NCI-H345 treated with DMSO at 0.1 percent for 48 hours (cell line): Measurements from ENCODE around the gene APEX2.
"Not testable (repeated sequence)": the region's sequence is repeated elsewhere in the genome, so short reads cannot be mapped to it uniquely, and the experiment has no call there.

Experiments used
- DNase-seq: peaks from one replicate; lab custom pipeline; 2025; ENCODE audit not compliant: unreplicated experiment; lab: John Stamatoyannopoulos, UW

Gene APEX2

DNA sequence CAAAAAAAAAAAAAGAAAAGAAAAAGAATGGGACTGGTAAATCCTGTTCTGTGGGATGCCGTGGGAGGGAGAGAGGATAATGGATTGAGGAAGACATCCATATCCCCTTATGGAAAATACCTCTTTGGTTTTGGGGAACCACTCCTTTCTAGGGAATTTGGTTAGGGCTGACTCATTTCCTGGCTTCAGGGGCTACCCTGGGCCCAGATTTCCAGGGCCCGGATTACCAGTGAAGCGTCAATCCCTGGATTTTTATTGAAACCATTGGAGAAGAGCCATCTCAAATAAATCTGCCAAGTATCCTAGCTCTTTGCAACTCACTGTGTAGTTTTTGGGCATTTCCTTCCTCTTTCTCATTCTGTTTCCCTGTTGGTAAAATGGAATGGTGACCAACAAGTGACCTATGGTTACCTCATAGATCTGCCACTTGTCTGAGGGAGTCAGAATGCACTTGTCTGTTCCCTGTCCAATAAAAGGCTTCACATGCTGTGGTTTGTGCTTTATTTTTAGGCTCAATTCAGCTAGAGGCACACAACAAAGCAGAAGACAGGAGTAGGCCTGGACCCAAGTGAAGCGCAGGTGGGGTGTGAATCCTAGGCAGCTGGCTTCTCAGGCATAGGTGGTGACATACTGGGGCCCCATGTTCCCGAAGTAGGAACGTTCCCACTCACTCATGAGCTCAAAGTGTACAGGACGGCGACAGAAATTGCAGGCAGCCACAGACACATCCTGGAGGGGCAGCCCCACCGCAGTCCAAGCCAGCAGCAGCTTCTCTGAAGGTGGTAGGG is 8.6 kb downstream of the APEX2 start:
- no peak for DNase-seq

GRCh38 chrX:55011294-55011693 is 11.1 kb downstream of the APEX2 start:
- no peak for DNase-seq

DNA sequence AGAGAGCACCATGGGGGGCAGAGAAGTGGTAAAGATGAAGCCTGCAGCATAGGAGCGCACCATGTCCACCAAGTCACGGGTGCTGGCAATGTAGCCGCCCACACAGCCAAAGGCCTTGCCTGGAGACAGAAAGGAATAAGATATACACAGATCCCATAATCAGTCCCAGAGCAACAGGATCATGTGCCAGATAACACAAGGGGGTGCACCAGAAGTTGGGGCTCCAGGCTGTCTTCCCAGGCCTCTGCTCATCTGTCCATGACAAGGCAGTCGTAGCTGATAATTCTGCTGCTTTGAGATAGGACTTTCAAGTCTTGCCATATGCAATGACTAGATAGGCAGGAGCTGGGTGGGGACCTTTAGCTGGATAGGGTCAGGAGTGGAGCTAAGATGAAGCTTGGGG is 14.7 kb downstream of the APEX2 start:
- no peak for DNase-seq

DNA sequence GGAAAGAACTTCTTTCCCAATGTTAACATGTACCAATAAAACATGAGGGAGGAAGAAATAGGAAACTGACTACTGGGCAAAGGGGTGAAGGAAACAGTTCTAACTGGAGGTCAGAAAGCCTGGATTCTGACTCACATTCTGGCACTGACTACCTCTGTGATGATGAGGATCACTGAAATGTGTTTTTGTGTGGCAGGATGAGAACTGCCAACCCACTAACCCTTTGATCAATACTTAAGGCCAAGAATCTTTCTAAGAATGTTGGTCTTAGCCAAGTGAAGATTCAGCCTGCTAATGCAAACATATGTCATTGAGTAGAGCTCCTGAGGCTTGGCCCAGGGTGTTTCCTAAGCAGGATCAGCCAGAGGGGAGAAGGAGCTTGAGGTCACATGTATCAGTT is 26.0 kb downstream of the APEX2 start:
- no peak for DNase-seq

DNA sequence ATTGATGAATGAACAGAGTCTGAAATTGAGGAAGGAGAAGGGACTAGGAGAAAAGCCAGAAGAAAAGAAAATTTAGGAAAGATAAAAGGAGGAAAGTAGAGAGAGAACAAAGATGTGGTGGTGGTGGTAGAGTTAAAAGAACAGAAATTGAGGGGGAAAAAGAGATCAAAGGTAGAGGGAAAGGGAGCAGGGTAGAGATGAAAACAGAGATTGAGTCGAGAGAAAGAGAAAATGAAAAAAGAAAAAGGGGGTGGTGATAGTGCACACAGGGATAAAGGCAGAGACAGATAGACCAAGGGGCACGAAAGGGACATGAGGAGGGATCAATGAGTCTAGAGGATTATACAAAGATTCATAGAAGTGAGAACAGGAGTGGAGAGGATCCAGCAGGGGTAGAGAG is 26.7 kb downstream of the APEX2 start:
- no peak for DNase-seq

DNA sequence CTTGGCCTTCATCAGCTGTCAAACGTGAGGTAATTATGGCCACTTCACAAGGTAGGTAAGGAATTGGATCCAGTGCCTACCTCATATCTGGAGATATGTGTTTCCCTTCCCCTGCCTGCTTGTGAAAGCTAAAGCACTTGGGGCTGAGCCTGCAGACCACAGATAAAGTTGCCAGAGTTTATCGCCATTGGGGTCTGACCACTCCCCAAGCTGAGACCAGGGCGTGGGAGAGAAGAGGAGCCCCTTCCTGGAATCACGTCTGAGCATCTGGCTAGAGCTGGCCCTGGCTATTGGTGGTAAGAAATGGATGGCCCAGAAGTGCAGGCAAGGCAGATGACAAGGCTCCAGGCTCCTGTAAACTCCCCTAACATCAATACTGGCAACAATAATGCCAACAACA is 27.9 kb downstream of the APEX2 start:
- no peak for DNase-seq

DNA sequence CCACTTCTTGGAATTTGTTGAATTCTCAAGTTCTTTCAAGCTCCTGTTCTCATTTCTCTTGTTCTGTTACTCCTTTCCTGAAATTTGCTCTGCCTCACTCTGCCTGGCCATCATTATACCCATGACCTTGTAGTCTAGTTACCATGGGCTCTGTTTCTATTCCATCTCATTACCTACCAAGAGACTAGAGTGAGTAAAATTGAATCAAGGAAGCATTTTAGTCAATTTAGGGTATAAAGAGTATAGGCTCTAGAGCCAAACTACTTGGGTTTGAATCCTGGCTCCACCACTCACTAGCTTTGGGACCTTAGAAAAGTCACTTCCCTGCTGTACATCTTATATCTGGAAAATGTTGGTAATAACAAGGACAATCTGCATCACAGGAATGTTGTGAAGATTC is 28.4 kb downstream of the APEX2 start:
- no peak for DNase-seq

DNA sequence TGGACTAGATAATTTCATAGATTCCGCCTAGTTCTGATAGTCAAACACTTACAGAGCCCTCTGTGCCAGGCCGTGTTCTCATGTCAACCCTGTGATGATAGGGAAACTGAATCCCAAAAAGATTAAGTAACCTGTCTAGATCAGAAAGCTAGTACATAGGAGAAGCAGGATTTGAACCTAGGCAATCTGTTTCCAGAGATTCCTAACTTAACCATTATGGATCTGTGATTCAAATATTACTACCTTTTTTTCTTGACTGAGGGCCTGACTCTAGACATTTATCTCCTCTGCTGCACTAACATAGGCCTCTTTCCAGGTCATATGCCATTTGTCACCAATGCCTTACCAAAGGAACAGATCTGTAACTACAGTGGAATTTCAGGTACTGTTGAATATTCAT is 29.1 kb downstream of the APEX2 start:
- DNase-seq = no peak

DNA sequence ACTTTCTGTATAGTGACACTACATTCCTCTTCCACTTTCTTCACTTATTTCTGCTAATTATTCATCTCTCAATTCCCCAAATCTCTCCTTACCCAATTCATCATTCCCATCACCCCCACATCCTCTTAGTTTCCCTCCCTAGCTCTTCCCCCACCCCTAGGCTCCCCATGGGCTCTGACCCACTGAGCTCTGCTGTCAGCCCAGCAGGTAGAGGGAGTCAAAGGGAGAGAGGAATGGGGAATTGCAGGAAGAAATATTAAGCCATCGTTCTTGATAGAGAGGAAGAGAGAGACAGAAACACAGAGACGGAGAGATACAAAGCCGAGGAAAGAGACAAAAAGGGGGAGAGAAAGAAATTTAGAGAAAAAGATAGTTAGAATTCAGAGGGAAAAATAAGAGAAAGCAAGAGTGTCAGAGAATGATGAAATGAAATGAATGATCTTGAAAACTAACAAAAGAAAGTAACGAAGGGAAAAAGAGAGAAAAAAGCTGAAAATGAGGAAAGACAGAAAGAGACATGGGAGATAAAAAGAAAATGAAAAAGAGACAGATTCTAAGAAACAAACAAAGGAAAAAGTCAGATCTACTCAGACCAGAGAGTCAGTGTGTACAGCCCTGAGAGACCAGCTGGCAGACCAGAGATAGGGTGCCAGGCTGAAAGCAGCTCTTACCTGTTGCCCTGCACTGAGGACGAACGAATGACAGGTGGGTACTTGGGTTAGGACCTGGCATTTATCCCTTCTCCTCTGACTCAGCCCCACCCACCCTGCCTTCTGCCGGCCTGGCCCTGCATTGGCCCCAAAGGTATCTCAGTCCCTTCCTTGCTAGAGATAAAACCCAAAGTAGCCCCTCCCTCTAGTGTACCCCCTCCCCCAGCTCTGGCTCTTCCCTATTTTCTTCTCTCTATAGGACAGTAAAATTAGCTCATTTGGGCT is 30.4 kb downstream of the APEX2 start, which contains the start of gene ALAS2:
TSS of gene ALAS2 (minus strand) at position 707 of the 935 bp plus-strand sequence. CDS start 4,977 bp downstream, outside the sequence.
- no peak for DNase-seq

- no peak for DNase-seq
Measured at GRCh38 chrX:55033429-55033828, 33.3 kb downstream of the APEX2 start.

DNA sequence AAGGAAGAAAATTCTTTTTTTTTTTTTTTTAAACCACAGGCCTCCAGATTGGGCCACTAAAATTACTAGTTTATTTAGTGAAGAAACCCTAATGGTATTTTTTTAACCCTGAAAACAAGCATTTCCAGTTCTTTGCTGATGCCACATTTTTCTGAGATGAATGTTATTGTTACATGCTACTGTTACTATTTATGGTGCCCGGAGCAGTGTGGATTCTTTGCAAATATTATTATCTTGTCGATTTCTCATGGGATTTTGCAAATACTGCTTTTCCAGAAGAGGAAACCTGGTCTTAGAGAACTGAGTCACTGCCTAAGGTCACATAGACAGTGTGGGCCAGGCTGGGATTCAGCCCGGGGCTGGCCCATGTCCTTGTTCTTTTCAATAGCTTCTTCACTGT is 39.3 kb downstream of the APEX2 start:
- DNase-seq = no peak

DNA sequence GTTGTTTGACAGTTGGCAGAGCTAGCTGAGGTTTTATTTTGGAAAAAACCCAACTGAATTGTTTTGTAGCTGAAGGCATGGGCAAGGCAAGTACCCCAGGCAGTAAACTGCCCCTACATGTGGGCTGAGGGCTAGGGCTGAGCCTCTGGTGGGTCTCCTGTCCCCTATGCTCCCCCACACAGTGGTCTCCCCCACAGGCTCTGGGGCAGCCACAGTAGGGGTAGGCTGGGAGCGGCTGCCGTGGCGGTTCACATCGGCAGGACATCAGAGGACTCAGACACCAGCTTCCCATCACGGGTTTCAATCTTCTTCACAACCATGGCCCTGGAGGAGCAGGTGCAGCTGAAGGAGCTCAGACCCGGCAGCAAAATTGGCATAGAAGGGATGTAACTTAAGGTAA is 41.4 kb downstream of the APEX2 start:
- DNase-seq = no peak

DNA sequence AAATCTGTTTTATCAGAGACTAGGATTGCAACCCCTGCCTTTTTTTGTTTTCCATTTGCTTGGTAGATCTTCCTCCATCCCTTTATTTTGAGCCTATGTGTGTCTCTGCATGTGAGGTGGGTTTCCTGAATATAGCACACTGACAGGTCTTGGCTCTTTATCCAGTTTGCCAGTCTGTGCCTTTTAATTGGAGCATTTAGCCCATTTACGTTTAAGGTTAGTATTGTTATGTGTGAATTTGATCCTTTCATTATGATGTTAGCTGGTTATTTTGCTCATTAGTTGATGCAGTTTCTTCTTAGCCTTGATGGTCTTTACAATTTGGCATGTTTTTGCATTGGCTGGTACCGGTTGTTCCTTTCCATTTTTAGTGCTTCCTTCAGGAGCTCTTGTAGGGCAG is 50.4 kb downstream of the APEX2 start:
- not testable (repeated sequence) for DNase-seq

GRCh38 chrX:55056820-55057674 is 56.9 kb downstream of the APEX2 start:
- no peak for DNase-seq

DNA sequence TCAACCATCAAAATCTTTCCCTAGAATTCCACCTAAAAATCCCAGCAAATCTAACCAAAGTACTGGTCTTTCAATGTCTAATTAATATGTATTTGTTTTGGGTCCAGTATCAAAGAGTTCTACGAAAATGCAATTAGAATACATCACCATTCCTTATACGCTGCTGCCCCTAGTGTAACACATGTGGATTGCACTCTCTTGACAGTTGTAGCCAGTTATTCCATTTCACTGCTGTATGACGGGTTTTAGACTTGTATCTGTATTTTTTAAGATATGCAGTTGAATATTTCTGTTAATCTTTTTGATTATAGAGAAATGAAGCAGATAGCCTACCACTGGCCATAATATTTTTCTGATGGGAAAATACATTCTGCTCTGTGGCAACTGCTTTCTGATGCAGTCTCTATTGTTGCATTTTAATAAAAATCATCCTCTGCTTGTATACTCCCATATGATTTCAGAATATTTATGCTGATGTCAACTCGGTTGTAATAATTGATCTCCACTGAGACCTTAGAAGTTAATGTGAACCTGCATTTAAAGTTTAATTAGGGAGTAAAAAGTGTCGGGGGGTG is 57.6 kb downstream of the APEX2 start:
- no peak for DNase-seq
